NCI-H1436 treated with DMSO at 0.1 percent for 48 hours (cell line): Measurements from ENCODE around the gene DBX2.
"Not testable (repeated sequence)": the region's sequence is repeated elsewhere in the genome, so short reads cannot be mapped to it uniquely, and the experiment has no call there.

ENCODE experiments used
- DNase-seq: peaks from one replicate; lab custom pipeline; 2025; lab: John Stamatoyannopoulos, UW

Gene DBX2

GRCh38 chr12:45050751-45051571 is at the start of gene DBX2:
Gene DBX2 (minus strand): TSS chr12:45051099. CDS start chr12:45050927, 172 bp downstream.
- no peak for DNase-seq

- no peak for DNase-seq
Observed at GRCh38 chr12:45098766-45099165, 47.9 kb upstream of the DBX2 start.

GRCh38 chr12:45095417-45095816 is 44.5 kb upstream of the DBX2 start:
- DNase-seq = not testable (repeated sequence)

- no peak for DNase-seq
Observed at GRCh38 chr12:45093051-45093450, 42.2 kb upstream of the DBX2 start.

- no peak for DNase-seq
Observed at GRCh38 chr12:45089411-45090075, 38.6 kb upstream of the DBX2 start.

- no peak for DNase-seq
Observed at GRCh38 chr12:45088608-45089007, 37.7 kb upstream of the DBX2 start.

- DNase-seq = not testable (repeated sequence)
Observed at GRCh38 chr12:45084248-45084647, 33.3 kb upstream of the DBX2 start.

GRCh38 chr12:45077251-45077650 is 26.4 kb upstream of the DBX2 start:
- no peak for DNase-seq

- DNase-seq = no peak
Observed at GRCh38 chr12:45076417-45077026, 25.6 kb upstream of the DBX2 start.

GRCh38 chr12:45075587-45076282 is 24.8 kb upstream of the DBX2 start:
- no peak for DNase-seq

GRCh38 chr12:45065125-45065626 is 14.3 kb upstream of the DBX2 start:
- DNase-seq = no peak

GRCh38 chr12:45060976-45061375 is 10.1 kb upstream of the DBX2 start:
- no peak for DNase-seq

GRCh38 chr12:45051572-45052125 is 750 bp upstream of the DBX2 start:
- no peak for DNase-seq

- no peak for DNase-seq
Observed at GRCh38 chr12:45049912-45050750, 768 bp downstream of the DBX2 start.

GRCh38 chr12:45042599-45042998 is 8.3 kb downstream of the DBX2 start:
- DNase-seq = no peak

GRCh38 chr12:45040977-45041376 is 9.9 kb downstream of the DBX2 start:
- no peak for DNase-seq

GRCh38 chr12:45039757-45040156 is 11.1 kb downstream of the DBX2 start:
- no peak for DNase-seq

- DNase-seq = no peak
Observed at GRCh38 chr12:45034861-45035265, 16.0 kb downstream of the DBX2 start.

- DNase-seq = no peak
Observed at GRCh38 chr12:45017916-45018315, 33.0 kb downstream of the DBX2 start.

GRCh38 chr12:45014396-45014795 is 36.5 kb downstream of the DBX2 start:
- no peak for DNase-seq

GRCh38 chr12:45012749-45013148 is 38.1 kb downstream of the DBX2 start:
- no peak for DNase-seq
